HCT116 (cell line): ENCODE measurements around the gene RBM26. TPM values are rescaled to one million over a fixed set of nuclear protein-coding genes. Genes with fewer than 3 reads are reported as not detected.

Experiments used
- ATAC-seq: fragments of 200-7000 bp; cut with Tn5 transposase; 2 replicates; pipeline ENCODE4 v1.9.1; 2020; ENCODE audit warnings: mild to moderate bottlenecking, moderate library complexity
- BruUV-seq: library from RNA; stranded (reverse); fragments of 400-500 nt; replicated peaks from 2 replicates; lab custom pipeline; 2021; lab: Mats Ljungman, UMichigan
- CTCF ChIA-PET: fragments of 300-600 bp; sonication (Branson Sonifier 250); formaldehyde crosslinking; loops from one replicate; lab custom pipeline; 2021; ENCODE audit warnings: antibody characterized with exemption; lab: Charles Lee
- POLR2A ChIA-PET: fragments of 300-600, 350-600 bp; sonication (Branson Sonifier 250); formaldehyde crosslinking; loops from one replicate; lab custom pipeline; 2021; ENCODE audit warnings: antibody characterized with exemption; lab: Charles Lee
- RAD21 ChIA-PET, 2 experiments: fragments of 300-600 bp; sonication (Branson Sonifier 250); formaldehyde crosslinking; loops; one replicate each; lab custom pipeline; 2023; ENCODE audit warnings: low total read pairs in 2 of 2; ENCODE audit not compliant: uncharacterized antibody in 2 of 2, unreplicated experiment in 2 of 2, low non-redundant PET in 1 of 2; lab: Charles Lee
- DNase-seq: peaks from one replicate; pipeline ENCODE4 v3.0.0-alpha.2; 2010; ENCODE audit warnings: low read depth, low spot score
- H2AFZ ChIP-seq: fragments of 200-600 bp; shearing (Covaris generic), sonication (generic); 2 replicates; pipeline ENCODE4 v1.6.1; 2017; ENCODE audit warnings: low read depth, mixed run types, mixed read lengths, antibody characterized with exemption, low read length; ENCODE audit not compliant: poor library complexity, severe bottlenecking
- H3K27ac ChIP-seq: 2 replicates; pipeline ENCODE4 v1.5.1; 2012; ENCODE audit warnings: low read depth, low read length
- H3K27me3 ChIP-seq: fragments of 200-600 bp; sonication (generic); 2 replicates; pipeline ENCODE4 v1.6.1; 2016; ENCODE audit warnings: mixed run types, low read length, mixed read lengths; ENCODE audit not compliant: insufficient read depth
- H3K36me3 ChIP-seq, 2 experiments: fragments of 200-500 bp in 1 of 2; fragments of 200-600 bp in 1 of 2; sonication (Bioruptor generic) in 1 of 2; sonication (generic) in 1 of 2; 2 replicates each; pipeline versions ENCODE4 v1.5.1 to v1.6.1; 2014 to 2016; ENCODE audit warnings: low read length in 2 of 2, inconsistent platforms in 1 of 2, mixed read lengths in 1 of 2, mixed run types in 1 of 2; ENCODE audit not compliant: insufficient read depth in 2 of 2, control insufficient read depth in 1 of 2
- H3K4me1 ChIP-seq, 2 experiments: fragments of 200-600 bp in 1 of 2; sonication (generic) in 1 of 2; 2 replicates each; pipeline versions ENCODE4 v1.5.1 to v1.6.1; 2012 to 2017; ENCODE audit warnings: low read length in 2 of 2, inconsistent platforms in 1 of 2, mild to moderate bottlenecking in 1 of 2, mixed read lengths in 1 of 2, mixed run types in 1 of 2, moderate library complexity in 1 of 2; ENCODE audit not compliant: insufficient read depth in 2 of 2, control insufficient read depth in 1 of 2
- H3K4me2 ChIP-seq: fragments of 200-600 bp; sonication (generic); 2 replicates; pipeline ENCODE4 v1.6.1; 2017; ENCODE audit warnings: mixed run types, low read length, mixed read lengths
- H3K4me3 ChIP-seq, 2 experiments: fragments of 200-600 bp in 1 of 2; sonication (generic) in 1 of 2; replicated peaks in 1 of 2; 2 replicates each; pipeline ENCODE4 v1.5.1; 2011 to 2016; ENCODE audit warnings: low read length in 2 of 2, control low read depth in 1 of 2, low read depth in 1 of 2, mild to moderate bottlenecking in 1 of 2, mixed read lengths in 1 of 2, mixed run types in 1 of 2
- H3K79me2 ChIP-seq: fragments of 200-600 bp; sonication (generic); 2 replicates; pipeline ENCODE4 v1.6.1; 2017; ENCODE audit warnings: mild to moderate bottlenecking, mixed run types, low read length, moderate library complexity, mixed read lengths; ENCODE audit not compliant: insufficient read depth
- H3K9ac ChIP-seq: fragments of 200-600 bp; sonication (generic); 2 replicates; pipeline ENCODE4 v1.6.1; 2016; ENCODE audit warnings: low read length, mixed read lengths
- H3K9me2 ChIP-seq: fragments of 200-600 bp; sonication (generic), shearing (Covaris generic); 2 replicates; pipeline ENCODE4 v1.6.1; 2017; ENCODE audit warnings: mixed run types, mild to moderate bottlenecking, moderate library complexity; ENCODE audit not compliant: insufficient read depth
- H3K9me3 ChIP-seq, 2 experiments: fragments of 200-500 bp in 1 of 2; fragments of 200-600 bp in 1 of 2; sonication (Bioruptor generic) in 1 of 2; sonication (generic) in 1 of 2; 2 replicates each; pipeline ENCODE4 v1.6.1; 2014 to 2017; ENCODE audit warnings: low read length in 2 of 2, mixed read lengths in 2 of 2, inconsistent platforms in 1 of 2, low read depth in 1 of 2, mild to moderate bottlenecking in 1 of 2, mixed run types in 1 of 2, moderate library complexity in 1 of 2; ENCODE audit not compliant: control insufficient read depth in 1 of 2, insufficient read depth in 1 of 2
- H4K20me1 ChIP-seq: fragments of 200-600 bp; sonication (generic), shearing (Covaris generic); 2 replicates; pipeline ENCODE4 v1.6.1; 2017; ENCODE audit warnings: mixed run types, mild to moderate bottlenecking, moderate library complexity; ENCODE audit not compliant: insufficient read depth
- ELF1 ChIP-seq: IDR thresholded peaks from 2 replicates; pipeline ENCODE4 v1.6.1; 2012; ENCODE audit warnings: low read depth, borderline replicate concordance
- JUND ChIP-seq: IDR thresholded peaks from 2 replicates; pipeline ENCODE4 v1.6.1; 2012
- POLR2AphosphoS5 ChIP-seq: IDR thresholded peaks from 2 replicates; pipeline ENCODE4 v1.6.1; 2011; ENCODE audit warnings: mild to moderate bottlenecking, low read depth, low read length, moderate library complexity
- RAD21 ChIP-seq: IDR thresholded peaks from 2 replicates; pipeline ENCODE4 v1.6.1; 2012; ENCODE audit warnings: low read depth, mild to moderate bottlenecking
- TCF7L2 ChIP-seq: IDR thresholded peaks from 2 replicates; pipeline ENCODE4 v1.7.0; 2011; ENCODE audit warnings: borderline replicate concordance, inconsistent platforms; ENCODE audit not compliant: insufficient read depth, insufficient read length; ENCODE audit errors: extremely low read depth
- intact Hi-C: fragments of 100-400 bp; cut with micrococcal nuclease; formaldehyde crosslinking; loops from 2 replicates; pipeline ENCODE4 v1.10.0; 2022
- total RNA-seq: library from RNA; stranded (reverse); gene quantifications from one replicate; pipeline ENCODE4 v1.2.1, GENCODE V29; 2021; ENCODE audit not compliant: unreplicated experiment
- TF ChIP-seq, protein P1 (sequence below): IDR thresholded peaks from 2 replicates; pipeline ENCODE4 v1.6.1; 2012; ENCODE audit warnings: low read depth
- TF ChIP-seq, protein P2 (sequence below): IDR thresholded peaks from 2 replicates; pipeline ENCODE4 v1.6.1; 2012

Gene RBM26
- total RNA-seq, 1 experiment from 2014 or later, result 52.5 TPM

DNA sequence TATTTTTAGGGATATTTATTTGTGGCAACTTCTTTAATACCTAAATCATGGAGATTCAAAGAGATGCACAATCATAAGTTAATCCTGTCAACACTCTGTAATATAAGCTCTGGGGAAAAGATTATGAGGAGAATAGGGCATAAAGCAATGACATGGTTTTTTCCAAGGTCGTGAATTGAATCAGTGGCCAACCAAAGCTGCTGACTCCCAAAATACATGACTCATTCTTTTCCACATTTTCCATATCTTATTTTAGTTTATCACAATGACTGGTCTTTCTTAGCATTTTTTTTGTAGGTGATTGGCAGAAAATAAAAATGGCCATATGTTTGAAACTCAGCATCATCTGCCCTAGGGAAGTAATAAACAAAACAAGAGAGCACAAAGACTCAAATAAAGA, 28.5 kb upstream of the RBM26 start:
- ChIA-PET RAD21 (no interaction called here), POLR2A (no interaction called here), CTCF (no interaction called here)
- no peaks in the 10 kb centered on the region for H3K9me3 ChIP-seq
- no peaks in the 10 kb centered on the region for H4K20me1 ChIP-seq
- intact Hi-C loops, result no loop called here
- no peaks in the 10 kb centered on the region for H3K27me3 ChIP-seq
- DNase-seq (no peak), ATAC-seq (no peak)
- no peak overlapping the region for H3K9ac ChIP-seq
- H3K4me1 ChIP-seq, result no peaks in the 10 kb centered on the region
- no peaks in the 10 kb centered on the region for H3K36me3 ChIP-seq
- H2AFZ ChIP-seq, result no peak overlapping the region
- no peak overlapping the region for H3K4me3 ChIP-seq
- H3K9me2 ChIP-seq, result no peaks in the 10 kb centered on the region
- no TSS peak for BruUV-seq
- no peak overlapping the region for H3K27ac ChIP-seq
- no peak for TF ChIP-seq RAD21
- TF ChIP-seq POLR2AphosphoS5, result no peak
- TF ChIP-seq, protein P1, sequence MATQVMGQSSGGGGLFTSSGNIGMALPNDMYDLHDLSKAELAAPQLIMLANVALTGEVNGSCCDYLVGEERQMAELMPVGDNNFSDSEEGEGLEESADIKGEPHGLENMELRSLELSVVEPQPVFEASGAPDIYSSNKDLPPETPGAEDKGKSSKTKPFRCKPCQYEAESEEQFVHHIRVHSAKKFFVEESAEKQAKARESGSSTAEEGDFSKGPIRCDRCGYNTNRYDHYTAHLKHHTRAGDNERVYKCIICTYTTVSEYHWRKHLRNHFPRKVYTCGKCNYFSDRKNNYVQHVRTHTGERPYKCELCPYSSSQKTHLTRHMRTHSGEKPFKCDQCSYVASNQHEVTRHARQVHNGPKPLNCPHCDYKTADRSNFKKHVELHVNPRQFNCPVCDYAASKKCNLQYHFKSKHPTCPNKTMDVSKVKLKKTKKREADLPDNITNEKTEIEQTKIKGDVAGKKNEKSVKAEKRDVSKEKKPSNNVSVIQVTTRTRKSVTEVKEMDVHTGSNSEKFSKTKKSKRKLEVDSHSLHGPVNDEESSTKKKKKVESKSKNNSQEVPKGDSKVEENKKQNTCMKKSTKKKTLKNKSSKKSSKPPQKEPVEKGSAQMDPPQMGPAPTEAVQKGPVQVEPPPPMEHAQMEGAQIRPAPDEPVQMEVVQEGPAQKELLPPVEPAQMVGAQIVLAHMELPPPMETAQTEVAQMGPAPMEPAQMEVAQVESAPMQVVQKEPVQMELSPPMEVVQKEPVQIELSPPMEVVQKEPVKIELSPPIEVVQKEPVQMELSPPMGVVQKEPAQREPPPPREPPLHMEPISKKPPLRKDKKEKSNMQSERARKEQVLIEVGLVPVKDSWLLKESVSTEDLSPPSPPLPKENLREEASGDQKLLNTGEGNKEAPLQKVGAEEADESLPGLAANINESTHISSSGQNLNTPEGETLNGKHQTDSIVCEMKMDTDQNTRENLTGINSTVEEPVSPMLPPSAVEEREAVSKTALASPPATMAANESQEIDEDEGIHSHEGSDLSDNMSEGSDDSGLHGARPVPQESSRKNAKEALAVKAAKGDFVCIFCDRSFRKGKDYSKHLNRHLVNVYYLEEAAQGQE, result no peak
- TF ChIP-seq TCF7L2, result no peak
- TF ChIP-seq, protein P2, sequence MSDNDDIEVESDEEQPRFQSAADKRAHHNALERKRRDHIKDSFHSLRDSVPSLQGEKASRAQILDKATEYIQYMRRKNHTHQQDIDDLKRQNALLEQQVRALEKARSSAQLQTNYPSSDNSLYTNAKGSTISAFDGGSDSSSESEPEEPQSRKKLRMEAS, result no peak
- H3K4me2 ChIP-seq, result no peak overlapping the region
- no peaks in the 10 kb centered on the region for H3K79me2 ChIP-seq

DNA sequence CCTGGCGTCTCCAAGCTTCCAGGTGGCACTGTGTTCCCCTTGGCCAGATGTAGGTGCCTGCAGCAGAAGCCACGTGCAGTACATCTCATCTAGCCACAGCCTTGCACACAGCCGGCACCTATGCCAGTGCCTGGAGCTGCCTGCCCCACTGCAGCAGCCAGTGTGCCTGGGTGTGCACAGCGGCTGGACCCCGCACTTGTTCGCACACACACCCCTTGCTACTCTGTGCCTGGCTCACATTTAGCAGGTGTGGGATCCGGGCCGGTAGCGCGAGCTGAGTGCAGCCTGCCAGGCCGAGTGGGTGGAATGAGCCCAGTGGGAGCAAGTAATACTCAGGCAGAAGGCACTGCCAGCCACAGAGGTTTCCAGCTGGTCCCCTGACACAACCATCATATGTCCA, 26.9 kb upstream of the RBM26 start:
- Histone ChIP-seq H3K4me2 (no peak overlapping the region), H2AFZ (no peak overlapping the region), H3K27me3 (no peaks in the 10 kb centered on the region), H3K79me2 (no peaks in the 10 kb centered on the region), H3K9me2 (no peaks in the 10 kb centered on the region), H3K36me3 (no peaks in the 10 kb centered on the region), H3K4me1 (no peaks in the 10 kb centered on the region), H4K20me1 (no peaks in the 10 kb centered on the region), H3K27ac (no peak overlapping the region), H3K4me3 (no peak overlapping the region), H3K9me3 (no peaks in the 10 kb centered on the region), H3K9ac (no peak overlapping the region)
- RAD21 ChIA-PET, result no interaction called here
- TF ChIP-seq JUND, result no peak
- TF ChIP-seq TCF7L2, result no peak
- TF ChIP-seq ELF1, result no peak
- DNase-seq, result no peak
- POLR2A ChIA-PET, result no interaction called here
- intact Hi-C loops, result no loop called here
- no peak for ATAC-seq
- CTCF ChIA-PET, result interaction anchor here (2.3 kb wide), 1 partner anchor 9 kb away, joined by 9 read pairs; no protein-coding TSS in a partner anchor
- BruUV-seq, result no TSS peak
